SK-N-MC (cell line): Measurements from ENCODE around the gene TGFB1.

Experiments
- EZH2 ChIP-seq: fragments of 200-600 bp; sonication (generic); IDR thresholded peaks from one replicate; pipeline ENCODE4 v1.6.1; 2017; ENCODE audit warnings: antibody characterized with exemption
- FOXP2 ChIP-seq: optimal IDR thresholded peaks from 2 replicates; pipeline ENCODE3; 2011; ENCODE audit warnings: mild to moderate bottlenecking, moderate library complexity; ENCODE audit not compliant: insufficient read depth; ENCODE audit errors: extremely low read length, control extremely low read depth
- POLR2AphosphoS5 ChIP-seq: IDR thresholded peaks from 2 replicates; pipeline ENCODE4 v1.6.1; 2012; ENCODE audit warnings: mild to moderate bottlenecking, low read depth, low read length, borderline replicate concordance

GRCh38 chr19:41354343-41354953 lies 726 bp upstream of the TGFB1 start:
- TF ChIP-seq EZH2, result no peak
- no peak for TF ChIP-seq POLR2AphosphoS5
- peak; percentile 2 for TF ChIP-seq FOXP2
